Epithelial cell of proximal tubule (primary cell): ENCODE results near the gene BAX. TPM values are rescaled to one million over a fixed set of nuclear protein-coding genes. Genes with fewer than 3 reads are reported as not detected.
A peak's percentile ranks its signal among the peaks of the same experiment; 100 is the strongest.

Experiments
- DNase-seq: peaks from one replicate; pipeline ENCODE4 v3.0.0-alpha.2; 2011; ENCODE audit warnings: low read depth
- H3K4me3 ChIP-seq: 2 replicates; pipeline ENCODE4 v1.5.1; 2011; ENCODE audit warnings: low read depth, mild to moderate bottlenecking, low read length
- total RNA-seq: library from RNA; depleted of rRNA; stranded (reverse); fragments of >200 nt; gene quantifications from 2 replicates; pipeline ENCODE4 v1.2.3, GENCODE V29; 2015
- TF ChIP-seq, protein P1 (sequence below): conservative IDR thresholded peaks from 2 replicates; pipeline ENCODE4 v1.5.1; 2012; ENCODE audit warnings: low read depth, mild to moderate bottlenecking, low read length

Gene BAX
- total RNA-seq, 1 donor from 2014 or later = 179 TPM

DNA sequence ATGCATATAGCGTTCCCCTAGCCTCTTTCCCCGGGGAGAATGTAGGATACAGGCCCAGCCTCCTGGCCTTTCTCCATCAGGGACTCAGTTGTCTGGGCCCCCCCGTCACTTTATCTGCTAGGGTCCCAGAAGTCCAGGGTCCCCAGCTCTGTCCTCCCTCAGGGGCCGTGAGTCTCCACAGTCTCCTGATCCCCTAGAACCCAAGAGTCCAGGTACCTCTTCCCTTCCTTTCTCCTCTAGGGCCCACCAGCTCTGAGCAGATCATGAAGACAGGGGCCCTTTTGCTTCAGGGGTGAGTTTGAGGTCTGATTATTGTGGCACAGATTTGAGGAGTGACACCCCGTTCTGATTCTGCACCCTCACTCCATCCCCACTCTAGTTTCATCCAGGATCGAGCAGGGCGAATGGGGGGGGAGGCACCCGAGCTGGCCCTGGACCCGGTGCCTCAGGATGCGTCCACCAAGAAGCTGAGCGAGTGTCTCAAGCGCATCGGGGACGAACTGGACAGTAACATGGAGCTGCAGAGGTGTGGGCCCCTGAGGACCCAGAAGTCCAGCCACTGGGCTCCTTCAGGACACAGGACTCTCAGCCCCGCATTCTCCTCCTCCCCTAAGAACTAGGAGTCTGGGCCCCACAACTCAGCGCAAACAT lies 758 bp downstream of the BAX start:
- H3K4me3 ChIP-seq = peak overlapping the region; percentile 99
- no peak for DNase-seq
- TF ChIP-seq, protein P1, sequence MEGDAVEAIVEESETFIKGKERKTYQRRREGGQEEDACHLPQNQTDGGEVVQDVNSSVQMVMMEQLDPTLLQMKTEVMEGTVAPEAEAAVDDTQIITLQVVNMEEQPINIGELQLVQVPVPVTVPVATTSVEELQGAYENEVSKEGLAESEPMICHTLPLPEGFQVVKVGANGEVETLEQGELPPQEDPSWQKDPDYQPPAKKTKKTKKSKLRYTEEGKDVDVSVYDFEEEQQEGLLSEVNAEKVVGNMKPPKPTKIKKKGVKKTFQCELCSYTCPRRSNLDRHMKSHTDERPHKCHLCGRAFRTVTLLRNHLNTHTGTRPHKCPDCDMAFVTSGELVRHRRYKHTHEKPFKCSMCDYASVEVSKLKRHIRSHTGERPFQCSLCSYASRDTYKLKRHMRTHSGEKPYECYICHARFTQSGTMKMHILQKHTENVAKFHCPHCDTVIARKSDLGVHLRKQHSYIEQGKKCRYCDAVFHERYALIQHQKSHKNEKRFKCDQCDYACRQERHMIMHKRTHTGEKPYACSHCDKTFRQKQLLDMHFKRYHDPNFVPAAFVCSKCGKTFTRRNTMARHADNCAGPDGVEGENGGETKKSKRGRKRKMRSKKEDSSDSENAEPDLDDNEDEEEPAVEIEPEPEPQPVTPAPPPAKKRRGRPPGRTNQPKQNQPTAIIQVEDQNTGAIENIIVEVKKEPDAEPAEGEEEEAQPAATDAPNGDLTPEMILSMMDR = no peak

DNA sequence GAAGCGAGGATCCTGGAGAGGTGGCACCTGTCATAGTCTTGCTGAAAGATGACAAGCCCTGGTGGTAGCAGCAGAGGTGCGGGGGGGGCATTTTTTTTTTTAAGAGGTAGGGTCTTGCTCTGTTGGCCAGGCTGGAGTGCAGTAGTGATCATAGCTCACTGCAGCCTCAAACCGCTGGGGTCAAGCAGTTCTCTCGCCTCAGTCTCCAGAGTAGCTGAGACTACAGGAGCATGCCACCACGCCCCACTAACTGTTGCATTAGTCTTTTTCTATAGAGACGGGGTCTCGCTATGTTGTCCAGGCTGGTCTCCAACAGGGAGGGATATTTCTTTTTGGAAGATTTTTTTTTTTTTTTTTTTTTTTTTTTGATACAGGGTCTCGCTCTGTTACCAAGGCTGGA lies 3.3 kb downstream of the BAX start:
- H3K4me3 ChIP-seq = no peak overlapping the region
- TF ChIP-seq, protein P1 = no peak
- DNase-seq = no peak

DNA sequence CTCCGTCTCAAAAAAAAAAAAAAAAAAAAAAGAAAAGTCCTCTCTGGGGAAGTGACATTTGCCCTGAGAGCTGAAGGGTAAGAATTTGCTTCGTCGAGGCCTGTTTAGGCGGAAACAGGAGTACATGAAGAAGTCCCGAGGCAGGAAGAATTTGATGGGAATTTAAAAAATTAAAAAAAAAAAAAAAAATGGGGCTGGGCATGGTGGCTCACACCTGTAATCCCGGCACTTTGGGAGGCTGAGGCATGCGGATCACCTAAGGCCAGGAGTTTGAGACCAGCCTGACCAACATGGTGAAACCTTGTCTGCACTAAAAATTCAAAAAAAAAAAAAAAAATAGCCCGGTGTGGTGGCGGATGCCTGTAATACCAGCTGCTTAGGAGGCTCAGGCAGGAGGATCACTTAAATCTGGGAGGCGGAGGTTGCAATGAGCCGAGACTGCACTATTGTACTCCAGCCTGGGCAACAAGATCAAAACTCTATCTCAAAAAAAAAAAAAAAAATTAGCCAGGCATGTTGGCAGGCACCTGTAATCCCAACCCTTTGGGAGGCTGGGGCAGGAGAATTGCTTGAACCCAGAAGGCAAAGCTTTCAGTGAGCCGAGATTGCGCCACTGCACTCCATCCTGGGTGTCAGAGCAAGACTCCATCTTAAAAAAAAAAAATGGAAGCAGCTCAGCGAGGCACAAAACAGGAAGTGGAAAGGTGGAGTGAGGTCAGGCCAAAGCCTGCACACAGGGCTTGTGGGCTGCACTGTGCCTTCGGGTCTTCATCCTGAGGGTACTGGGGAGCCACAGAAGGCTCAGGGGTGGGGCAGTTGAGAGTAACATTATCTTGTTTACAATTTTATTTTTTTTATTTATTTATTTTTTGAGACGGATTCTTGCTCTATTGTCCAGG lies 4.9 kb downstream of the BAX start:
- no peak for DNase-seq
- no peak overlapping the region for H3K4me3 ChIP-seq
- TF ChIP-seq, protein P1 = no peak

DNA sequence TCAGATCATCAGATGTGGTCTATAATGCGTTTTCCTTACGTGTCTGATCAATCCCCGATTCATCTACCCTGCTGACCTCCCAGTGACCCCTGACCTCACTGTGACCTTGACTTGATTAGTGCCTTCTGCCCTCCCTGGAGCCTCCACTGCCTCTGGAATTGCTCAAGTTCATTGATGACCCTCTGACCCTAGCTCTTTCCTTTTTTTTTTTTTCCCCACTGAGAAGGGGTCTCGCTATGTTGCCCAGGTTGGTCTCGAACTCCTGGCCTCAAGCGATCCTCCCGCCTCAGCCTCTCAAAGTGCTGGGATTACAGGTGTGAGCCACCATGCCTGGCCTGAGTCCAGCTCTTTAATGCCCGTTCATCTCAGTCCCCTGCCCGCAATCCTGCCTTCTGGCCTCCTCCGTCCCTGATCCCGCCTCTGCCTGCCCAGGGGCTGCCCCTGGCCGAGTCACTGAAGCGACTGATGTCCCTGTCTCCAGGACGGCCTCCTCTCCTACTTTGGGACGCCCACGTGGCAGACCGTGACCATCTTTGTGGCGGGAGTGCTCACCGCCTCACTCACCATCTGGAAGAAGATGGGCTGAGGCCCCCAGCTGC lies 6.5 kb downstream of the BAX start:
- H3K4me3 ChIP-seq = no peak overlapping the region
- no peak for DNase-seq
- TF ChIP-seq, protein P1 = no peak

GRCh38 chr19:48961673-48962028 lies 7.0 kb downstream of the BAX start:
- TF ChIP-seq, protein P1 = no peak
- no peak for DNase-seq
- H3K4me3 ChIP-seq = no peak overlapping the region

DNA sequence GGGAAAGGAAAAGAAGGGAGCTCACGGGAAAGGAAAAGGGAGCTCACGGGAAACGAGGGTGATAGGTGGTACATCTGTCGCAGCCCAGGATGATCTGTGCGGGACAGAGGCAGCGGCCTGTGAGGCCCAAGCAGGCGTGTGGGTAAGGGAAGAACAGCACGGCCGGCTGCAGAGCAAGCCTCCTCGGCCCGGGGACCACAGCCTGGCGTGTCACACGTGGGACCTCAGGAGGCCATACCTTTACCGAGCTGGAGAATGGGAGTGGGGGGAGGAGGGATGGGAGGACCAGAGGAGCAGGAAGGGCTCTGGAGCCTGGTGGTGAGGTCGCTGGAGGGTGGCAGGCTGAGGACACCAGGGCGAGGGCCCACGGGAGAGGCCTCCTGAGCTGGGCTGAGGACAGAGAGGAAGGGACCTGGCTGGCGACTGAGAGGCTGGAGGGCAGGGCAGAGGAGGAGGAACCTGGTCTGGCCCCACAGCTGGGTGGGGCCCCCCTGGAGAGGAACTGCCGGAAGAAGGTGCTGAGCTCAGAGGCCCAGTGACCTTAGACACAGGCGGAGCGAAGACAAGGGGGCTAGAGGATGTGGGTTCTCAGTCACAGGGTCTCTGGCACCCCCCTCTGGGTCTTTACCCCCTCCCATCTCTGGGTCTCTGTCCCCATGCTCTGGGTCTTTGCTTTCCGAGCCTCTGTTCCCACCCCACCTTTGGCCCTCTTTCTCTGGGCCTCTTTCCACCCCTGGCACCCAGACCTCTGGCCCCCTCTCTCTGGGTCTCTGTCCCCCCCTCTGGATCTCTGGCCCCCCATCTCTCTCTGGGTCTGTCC lies 7.6 kb downstream of the BAX start:
- DNase-seq = no peak
- H3K4me3 ChIP-seq = peak overlapping the region; percentile 17
- TF ChIP-seq, protein P1 = no peak
